Measurements from ENCODE around the gene CNMD.

GRCh38 chr13:52788011-52788410, 48.4 kb upstream of the CNMD start:
- TF ChIP-seq, protein P1, sequence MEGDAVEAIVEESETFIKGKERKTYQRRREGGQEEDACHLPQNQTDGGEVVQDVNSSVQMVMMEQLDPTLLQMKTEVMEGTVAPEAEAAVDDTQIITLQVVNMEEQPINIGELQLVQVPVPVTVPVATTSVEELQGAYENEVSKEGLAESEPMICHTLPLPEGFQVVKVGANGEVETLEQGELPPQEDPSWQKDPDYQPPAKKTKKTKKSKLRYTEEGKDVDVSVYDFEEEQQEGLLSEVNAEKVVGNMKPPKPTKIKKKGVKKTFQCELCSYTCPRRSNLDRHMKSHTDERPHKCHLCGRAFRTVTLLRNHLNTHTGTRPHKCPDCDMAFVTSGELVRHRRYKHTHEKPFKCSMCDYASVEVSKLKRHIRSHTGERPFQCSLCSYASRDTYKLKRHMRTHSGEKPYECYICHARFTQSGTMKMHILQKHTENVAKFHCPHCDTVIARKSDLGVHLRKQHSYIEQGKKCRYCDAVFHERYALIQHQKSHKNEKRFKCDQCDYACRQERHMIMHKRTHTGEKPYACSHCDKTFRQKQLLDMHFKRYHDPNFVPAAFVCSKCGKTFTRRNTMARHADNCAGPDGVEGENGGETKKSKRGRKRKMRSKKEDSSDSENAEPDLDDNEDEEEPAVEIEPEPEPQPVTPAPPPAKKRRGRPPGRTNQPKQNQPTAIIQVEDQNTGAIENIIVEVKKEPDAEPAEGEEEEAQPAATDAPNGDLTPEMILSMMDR (conservative IDR thresholded peaks at IDR 0.05 in 1 of 2, IDR thresholded peaks at IDR 0.05 in 1 of 2; ENCODE audit: extremely low read depth in 1 of 2, insufficient read depth in 1 of 2, low read depth in 1 of 2, low read length in 2 of 2): no peak
- no peak for TF ChIP-seq EZH2 (IDR thresholded peaks at IDR 0.05; ENCODE audit: borderline replicate concordance, low read length)

All from mammary epithelial cell (primary cell).